Fibroblast of skin of left biceps (primary cell): ENCODE data around the gene FAM149B1.
A peak's percentile ranks its signal among the peaks of the same experiment; 100 is the strongest.

Experiments
- DNase-seq, 2 experiments: peaks; one replicate each; pipeline ENCODE4 v3.0.0-alpha.2; 2013; ENCODE audit warnings: low read depth in 2 of 2

Gene FAM149B1

GRCh38 chr10:73174148-73174925, 6.4 kb downstream of the FAM149B1 start:
- DNase-seq = no peak

GRCh38 chr10:73182568-73182967, 14.6 kb downstream of the FAM149B1 start:
- no peak for DNase-seq

GRCh38 chr10:73183667-73184281, 15.9 kb downstream of the FAM149B1 start:
- no peak for DNase-seq

- no peak for DNase-seq
Observed at GRCh38 chr10:73186266-73186665, 18.3 kb downstream of the FAM149B1 start.

- DNase-seq = no peak
Observed at GRCh38 chr10:73190188-73190587, 22.3 kb downstream of the FAM149B1 start.

- no peak for DNase-seq
Observed at GRCh38 chr10:73205081-73205480, 37.2 kb downstream of the FAM149B1 start.

GRCh38 chr10:73205890-73206289, 38.0 kb downstream of the FAM149B1 start:
- no peak for DNase-seq

GRCh38 chr10:73206385-73206784, 38.5 kb downstream of the FAM149B1 start:
- DNase-seq = no peak

GRCh38 chr10:73207883-73208282, 40.0 kb downstream of the FAM149B1 start:
- DNase-seq = no peak

GRCh38 chr10:73209705-73210104, 41.8 kb downstream of the FAM149B1 start:
- peak in 1 of 2 experiments; percentile 1 for DNase-seq

GRCh38 chr10:73210395-73211105, 42.6 kb downstream of the FAM149B1 start:
- no peak for DNase-seq

GRCh38 chr10:73211106-73211811, 43.3 kb downstream of the FAM149B1 start:
- no peak for DNase-seq

GRCh38 chr10:73215749-73216148, 47.8 kb downstream of the FAM149B1 start:
- no peak for DNase-seq

- DNase-seq = no peak
Observed at GRCh38 chr10:73217628-73218027, 49.7 kb downstream of the FAM149B1 start.

- no peak for DNase-seq
Observed at GRCh38 chr10:73218431-73219191, 50.7 kb downstream of the FAM149B1 start.

GRCh38 chr10:73219384-73219783, 51.5 kb downstream of the FAM149B1 start:
- DNase-seq = no peak

GRCh38 chr10:73220989-73221388, 53.1 kb downstream of the FAM149B1 start:
- no peak for DNase-seq

- DNase-seq = no peak
Observed at GRCh38 chr10:73225518-73225917, 57.6 kb downstream of the FAM149B1 start.

- no peak for DNase-seq
Observed at GRCh38 chr10:73226663-73227062, 58.7 kb downstream of the FAM149B1 start.

GRCh38 chr10:73228247-73228646, 60.3 kb downstream of the FAM149B1 start:
- DNase-seq = no peak

- no peak for DNase-seq
Observed at GRCh38 chr10:73229567-73229966, 61.6 kb downstream of the FAM149B1 start.
